Measurements from ENCODE around the gene SH2D3A. TPM values are rescaled to one million over a fixed set of nuclear protein-coding genes. Genes with fewer than 3 reads are reported as not detected.

SH2D3A gene
- polyA plus RNA-seq, 3 donors, result 0.11 TPM; not detected in 2

- Histone ChIP-seq H3K4me1 (ENCODE audit: control insufficient read depth in 1 of 2, insufficient read depth in 2 of 2, low read length in 2 of 2) (peaks cover 42 to 49% of the 10 kb centered on the region in 2 donors), H3K27ac (ENCODE audit: low read depth in 1 of 2, low read length in 2 of 2) (no peak overlapping the region), H3K27me3 (ENCODE audit: control insufficient read depth in 2 of 2, insufficient read depth in 2 of 2, low read length in 2 of 2) (no peaks in the 10 kb centered on the region), H4K20me1 (ENCODE audit: insufficient read depth, low read length) (peaks cover 11% of the 10 kb centered on the region), H3K9ac (ENCODE audit: insufficient read depth, low read length, poor library complexity, severe bottlenecking) (no peak overlapping the region), H3K79me2 (ENCODE audit: insufficient read depth, low read length) (peaks cover 10% of the 10 kb centered on the region), H3K9me3 (replicated peaks in 1 of 2; ENCODE audit: control insufficient read depth in 1 of 2, insufficient read depth in 1 of 2, low read length in 2 of 2) (no peaks in the 10 kb centered on the region), H3K4me3 (replicated peaks in 1 of 3; ENCODE audit: low read depth in 2 of 3, low read length in 3 of 3) (no peak overlapping the region), H3K4me2 (replicated peaks; ENCODE audit: extremely low read depth, low read length, poor library complexity, severe bottlenecking) (no peak overlapping the region), H3K36me3 (replicated peaks in 1 of 2; ENCODE audit: control insufficient read depth in 1 of 2, insufficient read depth in 2 of 2, low read length in 2 of 2) (peaks cover 29 to 45% of the 10 kb centered on the region in 2 donors), H2AFZ (ENCODE audit: insufficient read depth, low read depth, low read length, poor library complexity, severe bottlenecking) (no peak overlapping the region)
- Mint-ChIP-seq H3K4me1 (peaks cover 39% of the 10 kb centered on the region), H3K4me3 (no peak overlapping the region), H3K27ac (no peak overlapping the region), H3K27me3 (ENCODE audit: low read depth in 3 of 3) (peaks cover 0 to 2% (median 0%) of the 10 kb centered on the region in 3 donors), H3K36me3 (peaks cover 37 to 59% of the 10 kb centered on the region in 2 donors), H3K9me3 (peaks cover 0 to 3% (median 0%) of the 10 kb centered on the region in 7 donors)
- intact Hi-C loops (cut with micrococcal nuclease), result no loop called here
- DNase-seq, result no peak
- 96% methylated on average over 18 of the region's 22 CpGs for WGBS (ENCODE audit: insufficient coverage)
- TF ChIP-seq, protein P1, sequence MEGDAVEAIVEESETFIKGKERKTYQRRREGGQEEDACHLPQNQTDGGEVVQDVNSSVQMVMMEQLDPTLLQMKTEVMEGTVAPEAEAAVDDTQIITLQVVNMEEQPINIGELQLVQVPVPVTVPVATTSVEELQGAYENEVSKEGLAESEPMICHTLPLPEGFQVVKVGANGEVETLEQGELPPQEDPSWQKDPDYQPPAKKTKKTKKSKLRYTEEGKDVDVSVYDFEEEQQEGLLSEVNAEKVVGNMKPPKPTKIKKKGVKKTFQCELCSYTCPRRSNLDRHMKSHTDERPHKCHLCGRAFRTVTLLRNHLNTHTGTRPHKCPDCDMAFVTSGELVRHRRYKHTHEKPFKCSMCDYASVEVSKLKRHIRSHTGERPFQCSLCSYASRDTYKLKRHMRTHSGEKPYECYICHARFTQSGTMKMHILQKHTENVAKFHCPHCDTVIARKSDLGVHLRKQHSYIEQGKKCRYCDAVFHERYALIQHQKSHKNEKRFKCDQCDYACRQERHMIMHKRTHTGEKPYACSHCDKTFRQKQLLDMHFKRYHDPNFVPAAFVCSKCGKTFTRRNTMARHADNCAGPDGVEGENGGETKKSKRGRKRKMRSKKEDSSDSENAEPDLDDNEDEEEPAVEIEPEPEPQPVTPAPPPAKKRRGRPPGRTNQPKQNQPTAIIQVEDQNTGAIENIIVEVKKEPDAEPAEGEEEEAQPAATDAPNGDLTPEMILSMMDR (IDR thresholded peaks at IDR 0.05), result no peak
Measured at GRCh38 chr19:6731822-6732221, 35.4 kb downstream of the SH2D3A start.

GRCh38 chr19:6730941-6731670 lies 36.1 kb downstream of the SH2D3A start:
- Mint-ChIP-seq H3K4me1 (peaks cover 32% of the 10 kb centered on the region), H3K36me3 (peaks cover 37 to 59% of the 10 kb centered on the region in 2 donors), H3K27ac (no peak overlapping the region), H3K9me3 (peaks cover 0 to 3% (median 0%) of the 10 kb centered on the region in 7 donors), H3K27me3 (ENCODE audit: low read depth in 3 of 3) (peaks cover 0 to 3% (median 0%) of the 10 kb centered on the region in 3 donors), H3K4me3 (no peak overlapping the region)
- H3K4me3 ChIP-seq (replicated peaks in 1 of 3; ENCODE audit: low read depth in 2 of 3, low read length in 3 of 3), result no peak overlapping the region
- H3K27ac ChIP-seq (ENCODE audit: low read depth in 1 of 2, low read length in 2 of 2), result no peak overlapping the region
- H3K79me2 ChIP-seq (ENCODE audit: insufficient read depth, low read length), result peaks cover 4% of the 10 kb centered on the region
- 93% methylated on average over 22 of the region's 30 CpGs for WGBS (ENCODE audit: insufficient coverage)
- H3K36me3 ChIP-seq (replicated peaks in 1 of 2; ENCODE audit: control insufficient read depth in 1 of 2, insufficient read depth in 2 of 2, low read length in 2 of 2), result peaks cover 29 to 45% of the 10 kb centered on the region in 2 donors
- no peak overlapping the region for H3K4me2 ChIP-seq (replicated peaks; ENCODE audit: extremely low read depth, low read length, poor library complexity, severe bottlenecking)
- intact Hi-C loops (cut with micrococcal nuclease), result no loop called here
- no peak overlapping the region for H2AFZ ChIP-seq (ENCODE audit: insufficient read depth, low read depth, low read length, poor library complexity, severe bottlenecking)
- H3K9ac ChIP-seq (ENCODE audit: insufficient read depth, low read length, poor library complexity, severe bottlenecking), result no peak overlapping the region
- no peak for DNase-seq
- peaks cover 35 to 41% of the 10 kb centered on the region in 2 donors for H3K4me1 ChIP-seq (ENCODE audit: control insufficient read depth in 1 of 2, insufficient read depth in 2 of 2, low read length in 2 of 2)
- no peaks in the 10 kb centered on the region for H3K9me3 ChIP-seq (replicated peaks in 1 of 2; ENCODE audit: control insufficient read depth in 1 of 2, insufficient read depth in 1 of 2, low read length in 2 of 2)
- TF ChIP-seq, protein P1 (IDR thresholded peaks at IDR 0.05), result no peak
- H3K27me3 ChIP-seq (ENCODE audit: control insufficient read depth in 2 of 2, insufficient read depth in 2 of 2, low read length in 2 of 2), result no peaks in the 10 kb centered on the region
- H4K20me1 ChIP-seq (ENCODE audit: insufficient read depth, low read length), result peaks cover 7% of the 10 kb centered on the region

All from CD14-positive monocyte (primary cell).